Measurements from ENCODE around the gene USP24.

The USP24 gene

DNA sequence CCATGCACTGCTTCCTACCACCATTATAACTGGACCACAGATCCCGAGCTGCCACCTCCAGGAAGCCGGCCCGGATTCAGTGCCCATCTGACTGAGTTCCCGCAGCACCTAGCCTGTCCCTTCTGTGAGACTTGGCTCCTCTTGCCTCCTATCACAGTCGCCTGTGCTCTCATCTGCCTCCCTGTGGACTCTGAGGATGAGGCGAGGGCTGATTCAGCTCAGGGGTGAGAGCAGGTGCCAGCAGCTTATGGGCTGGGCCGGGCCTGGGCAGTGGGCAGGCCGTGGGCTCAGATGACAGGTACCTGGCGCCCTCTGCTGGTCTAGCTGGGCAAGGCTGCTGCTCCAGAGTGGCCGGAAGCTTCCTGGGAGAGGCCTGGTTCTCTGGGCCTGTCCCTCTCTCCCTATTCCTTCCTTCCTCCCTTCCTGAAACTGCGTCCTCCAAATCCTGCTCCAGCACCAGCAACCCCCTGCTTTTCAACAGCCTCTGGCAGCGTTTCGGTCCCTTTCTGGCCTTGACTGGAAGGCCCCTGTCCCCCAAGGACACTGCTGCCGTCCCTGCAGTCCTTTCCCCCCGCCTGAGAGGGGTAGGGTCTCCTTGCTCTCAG, 193.1 kb downstream of the USP24 start:
- peak; percentile 12 to 46 (median 23) for DNase-seq

DNA sequence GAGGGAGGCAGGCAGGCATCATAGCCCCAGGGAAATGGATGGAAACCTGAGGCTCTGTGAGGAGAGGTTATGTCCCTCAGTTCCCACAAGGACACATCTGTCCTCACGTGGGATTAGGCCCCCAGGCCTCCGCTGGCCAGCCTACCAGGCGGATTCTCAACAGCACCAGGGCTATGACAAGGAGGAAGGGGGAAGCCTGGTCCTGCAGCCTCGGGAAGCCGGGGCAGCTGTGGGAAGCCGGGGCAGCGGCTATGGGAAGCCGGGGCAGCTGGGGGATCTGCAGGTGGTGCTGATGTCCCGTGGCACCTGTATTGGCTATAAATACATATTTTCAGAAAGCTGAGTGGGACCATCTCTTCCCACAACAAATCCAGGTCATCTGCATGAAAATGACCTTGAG, 196.8 kb downstream of the USP24 start:
- DNase-seq, result no peak
